ENCODE measurements around the gene SLC22A7.

Gene SLC22A7

DNA sequence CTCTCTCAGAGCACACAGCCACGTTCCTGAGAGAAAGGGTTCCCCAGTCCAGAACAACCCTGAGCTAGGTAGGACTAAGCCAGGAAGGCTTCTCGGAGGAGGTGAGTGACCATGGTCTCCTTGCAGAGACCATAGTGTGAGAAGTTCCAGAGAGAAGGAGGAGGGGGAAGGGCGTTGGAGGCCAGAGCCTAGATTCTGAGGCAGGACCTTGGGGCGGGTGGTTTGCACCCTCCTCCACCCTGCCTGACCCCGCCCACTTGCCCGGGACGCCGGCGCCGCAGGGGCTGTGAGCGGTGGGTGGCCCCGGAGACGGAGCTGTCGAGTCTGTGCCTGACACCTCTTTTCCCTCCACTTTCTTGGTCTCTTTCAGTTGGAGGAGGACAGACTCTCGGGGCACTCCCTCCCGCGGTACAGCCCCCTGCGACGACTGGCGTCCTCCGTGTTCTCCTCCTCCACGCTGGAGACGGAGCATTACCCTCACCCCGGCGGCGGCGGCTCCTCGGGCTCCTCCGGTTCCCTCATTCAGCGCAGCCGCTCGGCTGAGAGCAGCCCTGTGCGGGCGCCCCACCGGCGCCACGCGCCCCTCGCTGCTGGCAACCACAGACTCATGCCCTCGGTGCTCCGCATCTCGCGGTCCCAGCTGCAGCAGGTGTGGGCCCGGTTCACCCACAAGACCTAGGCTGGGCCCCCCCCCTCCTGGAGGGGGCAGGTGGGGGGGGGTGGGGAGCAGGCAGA, 28.6 kb upstream of the SLC22A7 start:
- H3K27ac ChIP-seq (ENCODE audit: low read length): no peak overlapping the region

DNA sequence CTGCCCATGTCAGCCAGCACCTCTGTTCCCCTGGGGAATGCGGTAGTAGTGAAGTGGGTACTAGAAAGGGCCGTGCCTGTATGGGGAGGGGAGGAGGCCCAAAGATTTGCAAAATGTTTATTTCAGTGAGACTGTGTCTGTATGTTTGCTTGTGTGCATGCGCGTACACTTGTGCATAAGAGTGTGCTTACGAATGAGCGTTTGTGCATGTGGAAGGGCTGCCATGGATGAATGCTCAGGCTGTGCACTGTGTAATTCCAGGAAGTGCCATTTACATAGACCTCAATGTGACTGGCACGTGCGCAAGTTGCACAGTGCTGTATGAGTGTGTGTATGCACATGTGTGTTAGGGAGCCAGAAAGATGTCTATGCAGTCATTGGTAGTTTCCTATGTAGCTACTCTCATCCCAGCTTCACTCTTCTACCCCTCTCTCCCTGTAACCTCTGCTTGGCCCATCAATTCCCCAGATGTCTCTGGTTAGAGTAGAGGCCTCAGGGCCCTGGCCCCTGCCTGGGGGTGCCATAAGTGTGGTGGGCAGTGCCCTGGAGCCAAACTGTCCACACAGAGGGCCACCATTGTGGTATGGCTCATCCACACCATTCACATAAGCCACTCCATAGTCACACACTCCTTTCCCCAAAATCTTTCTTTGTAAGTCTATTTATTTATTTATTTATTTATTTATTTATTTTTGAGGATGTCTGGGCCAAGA, 26.8 kb upstream of the SLC22A7 start:
- H3K4me1 ChIP-seq (ENCODE audit: low read length): no peaks in the 10 kb centered on the region

More for the DNA sequence above, 28.6 kb upstream of the SLC22A7 start:
- Histone ChIP-seq H3K9me2 (replicated peaks; ENCODE audit: insufficient read depth, low read length) (no peaks in the 10 kb centered on the region), H3K9me3 (replicated peaks; ENCODE audit: insufficient read depth, low read length) (no peaks in the 10 kb centered on the region), H3K9ac (ENCODE audit: low read length) (no peak overlapping the region), H3K27me3 (replicated peaks; ENCODE audit: insufficient read depth, low read length) (peaks cover 15% of the 10 kb centered on the region; the same call in 1 of the 2 replicates), H2AFZ (ENCODE audit: low read length) (peak overlapping the region; percentile 26), H3K36me3 (replicated peaks; ENCODE audit: insufficient read depth, low read length) (no peaks in the 10 kb centered on the region), H3K4me1 (ENCODE audit: low read length) (no peaks in the 10 kb centered on the region), H3K4me2 (ENCODE audit: low read depth, low read length) (peak overlapping the region; percentile 54), H3K4me3 (ENCODE audit: low read length) (peak overlapping the region; percentile 41), H3F3A (ENCODE audit: insufficient read depth, low read length) (no peaks in the 10 kb centered on the region), H4K20me1 (ENCODE audit: insufficient read depth, low read length) (no peaks in the 10 kb centered on the region), H3K79me2 (ENCODE audit: low read length) (no peaks in the 10 kb centered on the region)
- DNase-seq: no peak
- TF ChIP-seq EZH2phosphoT487 (IDR thresholded peaks at IDR 0.05; ENCODE audit: low read length) (no peak), EZH2 (optimal IDR thresholded peaks at IDR 0.05; ENCODE audit: low read depth, low read length) (no peak)
- TF ChIP-seq, protein P1, sequence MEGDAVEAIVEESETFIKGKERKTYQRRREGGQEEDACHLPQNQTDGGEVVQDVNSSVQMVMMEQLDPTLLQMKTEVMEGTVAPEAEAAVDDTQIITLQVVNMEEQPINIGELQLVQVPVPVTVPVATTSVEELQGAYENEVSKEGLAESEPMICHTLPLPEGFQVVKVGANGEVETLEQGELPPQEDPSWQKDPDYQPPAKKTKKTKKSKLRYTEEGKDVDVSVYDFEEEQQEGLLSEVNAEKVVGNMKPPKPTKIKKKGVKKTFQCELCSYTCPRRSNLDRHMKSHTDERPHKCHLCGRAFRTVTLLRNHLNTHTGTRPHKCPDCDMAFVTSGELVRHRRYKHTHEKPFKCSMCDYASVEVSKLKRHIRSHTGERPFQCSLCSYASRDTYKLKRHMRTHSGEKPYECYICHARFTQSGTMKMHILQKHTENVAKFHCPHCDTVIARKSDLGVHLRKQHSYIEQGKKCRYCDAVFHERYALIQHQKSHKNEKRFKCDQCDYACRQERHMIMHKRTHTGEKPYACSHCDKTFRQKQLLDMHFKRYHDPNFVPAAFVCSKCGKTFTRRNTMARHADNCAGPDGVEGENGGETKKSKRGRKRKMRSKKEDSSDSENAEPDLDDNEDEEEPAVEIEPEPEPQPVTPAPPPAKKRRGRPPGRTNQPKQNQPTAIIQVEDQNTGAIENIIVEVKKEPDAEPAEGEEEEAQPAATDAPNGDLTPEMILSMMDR (IDR thresholded peaks at IDR 0.05; ENCODE audit: low read length): no peak

DNA sequence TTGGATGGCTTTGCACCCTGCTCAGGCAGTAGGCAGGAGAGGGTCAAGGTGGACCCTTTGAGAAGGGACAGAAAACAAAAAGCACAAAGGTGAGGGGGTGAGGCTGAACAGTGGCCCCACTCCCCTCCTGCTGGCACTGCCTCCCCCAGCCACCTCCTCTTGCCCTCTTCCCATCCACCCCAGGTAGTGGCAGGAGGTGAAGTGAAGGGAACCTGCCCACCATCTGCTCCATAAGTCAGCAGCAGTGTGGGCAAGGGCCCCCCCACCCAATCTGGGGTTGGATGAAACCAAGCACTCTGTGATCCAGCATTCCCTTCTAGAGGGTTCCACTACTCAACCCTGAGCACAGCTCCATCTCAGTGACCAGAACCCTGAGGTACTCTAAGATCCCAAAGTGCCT, 26.1 kb upstream of the SLC22A7 start:
- Histone ChIP-seq H3F3A (ENCODE audit: insufficient read depth, low read length) (no peaks in the 10 kb centered on the region), H3K79me2 (ENCODE audit: low read length) (no peaks in the 10 kb centered on the region), H3K4me1 (ENCODE audit: low read length) (no peaks in the 10 kb centered on the region), H4K20me1 (ENCODE audit: insufficient read depth, low read length) (no peaks in the 10 kb centered on the region), H2AFZ (ENCODE audit: low read length) (no peak overlapping the region), H3K27ac (ENCODE audit: low read length) (no peak overlapping the region), H3K4me2 (ENCODE audit: low read depth, low read length) (no peak overlapping the region), H3K4me3 (ENCODE audit: low read length) (no peak overlapping the region), H3K27me3 (replicated peaks; ENCODE audit: insufficient read depth, low read length) (peaks cover 30% of the 10 kb centered on the region), H3K9ac (ENCODE audit: low read length) (no peak overlapping the region), H3K9me3 (replicated peaks; ENCODE audit: insufficient read depth, low read length) (no peaks in the 10 kb centered on the region), H3K36me3 (replicated peaks; ENCODE audit: insufficient read depth, low read length) (no peaks in the 10 kb centered on the region), H3K9me2 (replicated peaks; ENCODE audit: insufficient read depth, low read length) (no peaks in the 10 kb centered on the region)
- TF ChIP-seq EZH2 (optimal IDR thresholded peaks at IDR 0.05; ENCODE audit: low read depth, low read length): no peak
- TF ChIP-seq, protein P1 (IDR thresholded peaks at IDR 0.05; ENCODE audit: low read length): no peak
- no peak for TF ChIP-seq EZH2phosphoT487 (IDR thresholded peaks at IDR 0.05; ENCODE audit: low read length)
- DNase-seq: no peak

More for the DNA sequence above, 26.8 kb upstream of the SLC22A7 start:
- no peak for DNase-seq
- Histone ChIP-seq H3K79me2 (ENCODE audit: low read length) (no peaks in the 10 kb centered on the region), H3F3A (ENCODE audit: insufficient read depth, low read length) (no peaks in the 10 kb centered on the region), H2AFZ (ENCODE audit: low read length) (no peak overlapping the region), H3K27me3 (replicated peaks; ENCODE audit: insufficient read depth, low read length) (peaks cover 26% of the 10 kb centered on the region), H4K20me1 (ENCODE audit: insufficient read depth, low read length) (no peaks in the 10 kb centered on the region), H3K9me3 (replicated peaks; ENCODE audit: insufficient read depth, low read length) (no peaks in the 10 kb centered on the region), H3K9ac (ENCODE audit: low read length) (no peak overlapping the region), H3K4me3 (ENCODE audit: low read length) (no peak overlapping the region), H3K4me2 (ENCODE audit: low read depth, low read length) (no peak overlapping the region), H3K9me2 (replicated peaks; ENCODE audit: insufficient read depth, low read length) (no peaks in the 10 kb centered on the region), H3K36me3 (replicated peaks; ENCODE audit: insufficient read depth, low read length) (no peaks in the 10 kb centered on the region), H3K27ac (ENCODE audit: low read length) (no peak overlapping the region)
- no peak for TF ChIP-seq EZH2 (optimal IDR thresholded peaks at IDR 0.05; ENCODE audit: low read depth, low read length)
- no peak for TF ChIP-seq EZH2phosphoT487 (IDR thresholded peaks at IDR 0.05; ENCODE audit: low read length)
- TF ChIP-seq, protein P1 (IDR thresholded peaks at IDR 0.05; ENCODE audit: low read length): no peak
